Measurements from ENCODE around the gene CMIP.

CMIP gene

DNA sequence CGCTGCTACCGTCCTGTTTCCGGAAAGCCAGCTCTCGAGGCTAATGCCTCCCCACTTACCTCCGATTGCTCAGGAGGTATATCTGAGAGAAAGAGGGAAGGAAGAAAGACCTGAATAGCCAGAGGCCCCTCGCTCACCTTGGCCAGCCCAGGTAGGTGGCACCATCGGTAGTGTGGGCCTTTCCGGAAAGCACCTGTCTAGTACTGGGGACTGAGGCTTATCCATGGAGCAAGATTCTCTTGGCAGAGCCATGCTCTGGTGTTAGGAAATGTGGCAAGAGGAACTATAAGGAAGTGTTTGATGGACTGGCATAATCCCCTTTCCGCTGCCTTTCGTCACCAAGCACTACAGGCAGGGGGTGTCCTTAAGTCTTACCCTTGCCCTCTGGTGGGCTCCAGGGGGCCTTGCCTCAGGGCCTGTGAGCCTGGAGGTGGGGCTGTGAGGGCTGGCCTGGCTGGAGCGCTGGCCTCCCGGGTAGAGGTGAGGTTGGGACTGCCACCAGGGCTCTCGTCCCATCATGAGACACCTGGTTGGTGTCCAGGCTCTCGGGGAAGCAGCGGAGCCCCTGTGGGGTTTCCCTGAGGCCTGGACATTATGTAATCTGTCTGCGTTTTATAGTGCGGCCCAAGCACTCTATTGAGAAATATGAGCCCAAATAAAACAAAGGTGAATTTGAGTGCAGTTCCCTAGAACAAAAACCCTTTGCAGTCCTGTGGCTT lies 2.9 kb downstream of the CMIP start:
- no peak for DNase-seq (ENCODE audit: low read depth in 2 of 2)

DNA sequence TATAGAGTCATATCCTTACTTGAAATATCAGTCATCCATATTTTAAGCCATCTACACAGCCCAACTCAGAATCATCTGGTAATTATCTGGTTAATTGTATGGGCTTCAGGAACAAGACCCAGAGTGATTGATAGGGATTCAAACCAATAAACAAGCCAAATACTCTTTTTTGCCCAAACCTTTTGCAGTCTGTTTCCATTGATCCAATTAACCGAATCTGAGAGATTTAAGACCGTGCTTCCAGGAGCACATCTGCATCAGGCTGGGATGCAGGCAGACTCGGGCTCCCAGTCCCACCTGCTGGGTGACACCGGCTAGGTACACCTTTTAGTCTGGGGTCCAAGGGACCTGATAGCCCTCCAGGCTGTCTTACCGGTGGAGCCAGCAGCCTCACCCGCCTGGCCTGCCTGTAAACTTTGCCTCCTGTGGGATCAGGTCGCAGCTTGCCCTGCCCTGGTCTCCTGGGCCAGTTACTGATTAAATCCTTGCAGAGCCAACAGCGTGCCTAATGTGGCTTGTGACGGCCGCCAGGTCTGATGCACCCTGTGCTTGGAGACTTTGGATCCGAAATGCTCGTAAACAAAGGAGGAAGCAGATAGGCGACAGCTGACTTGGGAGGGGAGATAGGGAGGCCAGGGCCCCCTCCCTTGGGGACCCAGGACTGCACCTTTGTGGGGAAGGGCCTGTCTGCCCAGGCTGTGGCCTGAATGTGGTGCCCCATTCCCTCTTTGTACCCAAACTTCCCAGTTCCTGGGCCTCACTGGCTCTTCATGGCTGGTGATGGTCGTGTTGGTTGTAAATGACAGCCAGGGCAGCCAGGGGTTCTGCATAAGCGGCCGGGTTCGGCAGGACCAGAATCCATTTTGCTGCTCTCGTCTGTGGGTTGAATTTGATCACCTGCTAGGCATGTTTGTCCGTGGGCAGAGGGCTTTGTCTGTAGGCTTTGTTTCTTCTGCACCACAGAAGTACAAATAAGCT lies 3.8 kb downstream of the CMIP start:
- no peak for DNase-seq (ENCODE audit: low read depth in 2 of 2)

DNA sequence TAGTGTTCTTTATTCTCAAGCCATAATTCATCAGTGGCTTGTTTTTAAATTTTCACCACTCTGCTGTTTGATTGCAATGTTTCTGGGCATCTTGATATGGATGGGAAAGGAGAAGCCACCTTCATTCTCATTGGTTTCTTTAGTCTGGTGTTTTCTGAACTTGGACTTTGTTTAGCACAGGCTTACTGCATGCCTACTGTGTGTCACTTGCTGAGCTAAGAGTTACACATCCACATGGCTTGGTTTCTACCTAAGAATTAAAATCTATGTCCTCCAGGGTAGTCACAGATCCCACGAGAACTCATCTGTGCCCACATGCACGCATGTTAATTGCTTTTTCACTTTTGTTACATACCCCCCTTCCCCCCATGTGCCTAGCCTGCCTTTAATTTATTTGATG lies 4.6 kb downstream of the CMIP start:
- no peak for DNase-seq (ENCODE audit: low read depth in 2 of 2)

DNA sequence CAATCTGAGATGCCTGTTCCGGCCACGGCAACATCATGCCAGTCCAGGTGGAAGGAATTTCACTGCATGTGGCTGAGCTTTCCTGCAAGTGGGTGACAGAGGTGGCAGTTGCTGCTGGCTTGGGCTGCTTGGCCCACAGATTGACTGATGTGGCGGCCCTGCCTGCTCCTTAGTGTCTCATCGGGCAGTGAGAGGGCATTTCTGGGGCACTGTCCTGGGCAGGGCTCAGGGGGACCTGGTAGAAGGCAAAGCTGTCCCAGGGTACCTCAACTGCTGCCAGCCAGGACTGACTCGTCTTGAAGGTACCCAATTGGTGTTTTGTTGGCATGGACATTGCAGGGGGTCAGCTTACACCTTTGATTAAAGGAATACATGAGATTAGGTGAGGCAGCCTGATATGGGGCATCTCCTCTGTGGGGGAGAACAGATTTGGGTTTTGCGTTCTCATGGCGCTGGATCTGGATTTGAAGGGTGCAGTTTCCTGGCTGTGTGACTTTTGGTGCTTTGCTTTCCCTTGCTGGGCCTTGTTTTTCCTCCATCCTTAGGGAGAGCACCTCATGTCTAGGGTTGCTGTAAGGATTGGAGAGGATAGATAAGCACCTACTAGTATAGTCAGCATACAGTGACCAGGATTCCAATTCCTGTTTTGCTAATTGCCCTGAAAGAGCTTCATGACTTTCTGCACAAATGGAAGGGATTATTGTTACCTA lies 5.4 kb downstream of the CMIP start:
- DNase-seq (ENCODE audit: low read depth in 2 of 2): no peak

DNA sequence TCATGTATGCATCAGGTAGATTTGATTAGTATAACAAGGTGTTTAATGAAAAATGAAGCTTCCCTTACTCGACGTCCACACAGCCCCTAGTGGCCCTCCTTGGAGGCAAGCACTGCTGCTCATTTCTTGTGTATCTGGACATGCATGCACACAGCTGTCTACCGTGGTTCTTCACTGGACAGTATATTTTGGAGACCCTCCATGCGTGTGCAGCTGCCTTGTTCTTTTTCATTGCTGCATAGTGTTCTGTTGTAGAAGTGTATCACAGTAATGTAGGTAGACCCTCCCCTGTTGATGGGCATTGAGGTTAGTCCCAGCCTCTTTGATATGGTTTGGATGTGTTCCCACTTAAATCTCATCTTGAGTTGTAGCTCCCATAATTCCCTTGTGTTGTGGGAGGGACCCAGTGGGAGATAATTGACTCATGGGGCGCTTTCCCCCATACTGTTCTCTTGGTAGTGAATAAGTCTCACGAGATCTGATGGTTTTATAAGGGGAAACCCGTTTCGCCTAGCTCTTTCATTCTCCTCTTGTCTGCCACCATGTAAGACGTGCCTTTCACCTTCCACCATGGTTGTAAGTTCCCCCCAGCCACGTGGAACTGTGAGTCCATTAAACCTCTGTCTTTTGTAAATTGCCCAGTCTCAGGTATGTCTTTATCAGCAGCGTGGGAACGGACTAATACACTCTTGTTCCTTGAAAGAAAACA lies 6.3 kb downstream of the CMIP start:
- no peak for DNase-seq (ENCODE audit: low read depth in 2 of 2)

DNA sequence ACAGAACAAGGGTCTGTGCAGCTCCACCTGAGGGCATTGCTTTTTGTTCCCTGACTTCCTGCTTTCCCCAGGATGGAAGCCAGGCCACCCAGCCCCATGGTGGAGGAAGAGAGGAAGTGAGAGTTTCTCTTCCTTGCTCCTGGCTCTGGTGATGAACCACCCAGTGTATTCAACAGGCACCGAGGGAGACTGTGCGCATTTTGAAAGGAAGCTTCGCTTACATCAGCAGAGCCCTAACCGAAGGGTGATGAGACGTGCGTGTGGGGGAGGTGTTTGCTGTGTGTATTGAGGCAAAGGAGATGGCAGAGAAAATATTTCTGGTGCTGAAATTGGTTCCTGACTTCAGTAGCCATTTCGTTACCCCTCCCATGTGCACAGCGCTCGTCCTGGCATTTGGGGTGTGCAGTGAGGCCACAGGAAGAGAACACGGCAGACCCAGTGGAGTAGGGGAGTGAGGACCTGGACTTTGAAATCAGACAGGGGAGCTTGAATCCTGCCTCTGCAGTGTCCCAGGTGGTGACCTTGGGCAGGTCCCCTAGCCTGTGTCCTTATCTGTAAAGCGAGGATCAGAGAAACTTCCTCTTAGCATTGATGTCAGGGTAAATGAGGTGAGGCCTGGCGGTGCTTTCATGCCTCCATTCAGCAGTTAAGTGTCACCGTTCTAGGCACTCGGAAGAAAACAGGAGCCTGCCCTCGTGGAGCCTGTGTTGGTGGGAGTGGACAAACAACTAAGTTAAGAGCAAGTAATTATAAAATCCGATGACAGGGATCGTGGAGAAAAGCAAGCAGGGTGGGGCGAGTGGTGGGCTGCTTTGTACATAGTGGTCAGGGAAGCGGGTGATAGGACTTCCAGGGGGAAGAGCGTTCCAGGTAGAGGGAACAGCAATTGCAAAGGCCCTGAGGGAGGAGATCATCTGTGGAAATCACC lies 7.4 kb downstream of the CMIP start:
- no peak for DNase-seq (ENCODE audit: low read depth in 2 of 2)

DNA sequence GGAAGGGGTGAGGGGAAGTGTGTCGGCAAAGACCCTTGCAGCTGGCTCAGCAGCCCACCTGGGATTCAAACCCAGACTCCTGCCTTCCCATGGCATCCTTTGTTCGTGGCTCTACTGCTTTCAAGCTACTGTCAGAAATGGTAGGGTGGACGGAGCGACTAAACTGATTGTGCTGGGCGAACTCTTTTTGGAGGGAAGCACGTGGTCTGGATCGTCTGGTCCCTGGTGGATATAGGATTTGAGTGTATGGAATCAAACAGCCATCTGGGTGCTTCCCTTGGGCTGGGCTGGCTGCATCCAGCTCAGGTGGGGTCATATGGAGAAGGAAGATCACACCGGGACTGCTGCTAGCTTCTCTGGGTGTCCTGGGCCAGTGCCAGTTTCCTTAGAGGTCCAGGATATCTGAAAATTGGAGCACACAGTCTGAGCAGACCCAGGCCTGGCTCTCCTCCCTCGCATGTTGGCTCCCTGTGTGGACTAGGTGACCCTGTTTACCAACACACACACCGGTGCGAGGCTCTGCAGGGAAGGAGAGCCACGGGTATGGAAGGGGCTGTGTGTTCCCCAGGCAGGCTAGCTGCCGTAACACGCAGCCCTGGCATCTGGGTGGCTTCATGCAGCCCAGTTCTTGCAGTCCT lies 8.6 kb downstream of the CMIP start:
- no peak for DNase-seq (ENCODE audit: low read depth in 2 of 2)

DNA sequence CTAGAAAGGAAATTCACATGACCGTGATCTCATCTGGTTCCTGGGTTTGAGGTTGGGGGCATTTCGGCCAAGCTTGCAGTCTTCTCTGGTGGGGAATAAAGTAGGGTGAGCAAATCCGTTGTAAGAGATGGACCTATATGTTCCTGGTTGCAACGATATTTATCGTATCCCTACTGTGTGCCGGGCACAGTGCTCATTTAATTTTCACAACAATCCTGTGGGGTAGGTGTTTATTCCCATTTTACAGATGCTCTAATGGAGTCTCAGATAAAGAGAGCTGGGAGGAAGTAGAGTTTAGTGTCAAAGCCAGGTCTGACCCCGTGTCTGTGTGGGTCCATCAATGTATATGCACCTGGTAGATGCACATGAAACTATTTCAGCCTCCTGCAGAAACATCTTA lies 9.4 kb downstream of the CMIP start:
- no peak for DNase-seq (ENCODE audit: low read depth in 2 of 2)

DNA sequence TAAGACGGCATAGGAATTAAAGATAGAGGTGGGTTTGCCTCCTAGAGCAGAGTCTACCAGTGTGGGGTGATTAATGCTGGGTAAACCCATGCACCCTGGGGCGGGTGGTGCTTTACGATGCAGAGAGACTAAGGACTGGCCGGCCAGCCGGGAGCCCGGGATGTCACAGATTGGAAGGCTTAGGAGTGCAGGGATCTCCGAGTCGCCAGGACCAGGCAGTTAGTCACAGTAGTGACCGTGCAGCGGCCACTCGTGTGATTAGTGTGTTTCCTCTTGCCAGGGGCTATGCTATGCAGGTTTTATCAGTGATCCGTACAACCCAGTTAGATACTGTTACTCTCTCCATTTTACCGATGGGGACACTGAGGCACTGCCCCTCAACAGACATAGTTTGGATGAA lies 10.4 kb downstream of the CMIP start:
- no peak for DNase-seq (ENCODE audit: low read depth in 2 of 2)

DNA sequence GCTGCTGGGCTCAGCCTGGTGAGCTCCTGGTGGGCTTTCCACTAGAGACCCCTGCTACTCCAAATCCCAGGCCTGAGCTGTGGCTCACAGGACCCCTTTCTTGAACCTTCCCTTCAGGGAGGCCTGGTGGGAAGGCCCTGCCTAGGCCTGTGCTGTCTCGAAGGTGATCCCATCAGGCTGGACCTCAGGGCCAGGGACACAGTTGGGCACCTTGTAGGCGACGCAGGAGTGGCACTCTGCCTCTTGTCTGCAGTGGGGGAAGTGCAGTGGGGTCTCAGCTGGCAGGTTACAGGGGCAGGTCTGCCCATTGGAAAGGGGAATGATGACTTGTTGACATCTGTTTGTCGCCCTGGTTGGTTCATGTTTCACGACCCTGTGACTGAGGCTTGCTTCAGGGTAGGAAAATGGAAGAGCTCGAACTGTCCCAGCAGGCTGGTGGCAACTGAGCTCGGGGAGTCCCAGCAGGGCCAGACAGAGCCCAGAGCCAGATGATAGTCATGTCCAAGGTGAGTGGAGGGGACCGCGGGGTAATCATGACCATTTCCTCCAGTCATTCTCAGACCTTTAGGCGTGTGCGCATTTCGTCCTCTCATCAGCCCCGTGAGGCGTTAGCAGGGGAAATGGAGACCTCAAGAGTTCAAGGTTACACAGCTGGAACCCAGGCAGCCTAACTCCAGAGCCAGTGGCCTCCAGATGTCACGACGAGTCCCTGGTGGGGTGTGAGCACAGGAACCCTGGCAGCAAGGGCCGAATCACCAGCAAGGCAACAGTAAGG lies 11.3 kb downstream of the CMIP start:
- no peak for DNase-seq (ENCODE audit: low read depth in 2 of 2)

DNA sequence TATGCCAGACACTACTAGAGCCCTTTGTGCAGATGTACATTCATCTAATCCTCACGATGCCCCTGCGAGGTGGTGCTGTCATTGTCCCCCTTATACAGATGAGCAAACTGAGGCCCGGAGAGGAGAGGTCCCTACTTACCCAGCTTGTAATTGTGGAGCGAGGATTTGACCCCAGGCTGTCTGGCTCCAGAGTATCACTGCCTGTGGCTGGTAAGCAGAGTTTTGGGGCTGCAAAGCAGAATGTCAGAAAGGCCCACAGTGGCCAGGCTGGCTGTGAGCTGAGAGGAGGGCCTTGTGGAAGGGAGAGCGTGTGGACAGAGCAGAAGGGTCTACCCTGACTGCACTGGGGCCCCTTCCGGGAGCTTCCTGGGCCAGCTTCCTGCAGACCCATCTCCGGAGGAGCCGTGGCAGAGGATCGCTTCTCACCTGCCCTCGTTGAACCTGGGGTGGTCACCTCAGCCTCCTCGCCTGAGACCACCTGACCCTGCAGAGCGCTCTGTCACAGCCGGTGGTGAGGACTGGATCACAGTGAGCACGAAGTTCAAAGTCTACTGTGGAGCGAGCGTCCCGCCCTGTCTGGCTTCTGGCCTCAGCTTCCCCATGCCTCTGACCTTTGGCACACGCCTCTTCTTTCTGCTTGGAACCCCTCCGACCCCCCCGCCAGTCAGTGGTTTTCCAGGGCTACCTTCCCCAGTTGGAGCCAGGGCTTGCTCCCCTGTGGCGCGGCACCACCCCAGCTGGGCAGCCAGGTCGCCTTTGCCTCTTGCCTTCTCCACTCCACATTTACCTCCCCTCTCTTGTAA lies 12.1 kb downstream of the CMIP start:
- no peak for DNase-seq (ENCODE audit: low read depth in 2 of 2)

DNA sequence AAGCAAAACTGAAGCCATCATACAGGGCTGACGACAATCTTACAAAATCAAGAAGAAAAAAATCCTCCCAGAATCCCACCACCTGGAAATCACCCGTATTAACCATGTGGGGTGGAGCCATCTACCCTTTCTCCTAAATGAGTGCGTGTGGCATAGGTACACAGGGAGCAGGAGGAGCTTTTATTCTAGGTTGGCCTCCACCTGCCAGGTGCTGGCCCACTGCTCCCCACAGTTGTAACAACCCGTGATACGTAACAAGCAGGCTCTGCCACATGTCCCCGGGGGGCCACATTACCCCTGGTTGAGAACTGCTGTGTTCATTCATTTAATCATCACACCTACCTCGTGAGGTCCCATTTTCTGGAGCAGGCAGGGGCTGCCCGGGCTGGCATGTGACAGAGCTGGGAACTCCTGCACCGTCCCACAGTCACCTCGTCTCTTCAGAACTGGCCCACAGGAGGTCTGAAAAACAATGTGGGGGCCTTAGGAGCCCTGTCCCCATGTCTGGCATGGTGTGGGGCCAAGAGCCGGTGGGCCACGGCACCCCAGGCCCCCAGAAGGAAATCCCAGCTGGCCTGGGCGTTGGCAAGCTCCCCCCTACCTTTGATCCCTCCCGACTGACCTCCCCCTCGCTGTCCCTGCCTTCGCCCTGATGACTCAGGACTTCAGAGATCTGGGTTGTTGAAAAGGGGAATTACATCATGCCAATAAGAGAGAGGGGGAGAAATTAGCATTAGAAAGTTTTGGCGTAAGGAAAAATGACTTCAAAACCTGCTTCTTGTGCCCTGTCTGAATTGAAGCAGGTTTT lies 12.9 kb downstream of the CMIP start:
- no peak for DNase-seq (ENCODE audit: low read depth in 2 of 2)

DNA sequence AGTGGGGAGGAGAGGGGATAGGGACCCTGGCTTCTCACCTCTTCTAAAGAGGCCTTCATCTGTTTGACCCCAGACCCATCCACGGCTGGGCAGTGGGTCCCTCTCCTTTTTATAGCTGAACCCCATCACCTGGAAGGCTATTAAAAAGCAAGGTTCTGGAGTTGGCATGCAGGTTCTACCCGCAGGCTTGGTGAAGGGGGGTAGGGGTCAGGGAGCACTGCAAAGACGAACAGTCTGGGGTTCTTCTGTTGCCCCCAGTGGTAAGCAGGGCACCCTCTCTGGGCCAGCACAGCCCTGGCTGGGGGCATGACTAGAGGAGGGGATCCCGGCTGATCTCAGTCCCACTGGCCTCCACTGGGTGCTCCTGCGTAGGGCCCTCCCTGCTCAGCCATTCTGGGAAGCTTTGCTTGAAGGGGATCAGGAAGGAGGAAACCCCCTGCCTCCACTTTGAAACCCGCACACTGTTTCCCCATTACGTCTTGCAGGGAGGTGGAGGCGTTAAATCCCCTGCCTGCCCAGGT lies 13.6 kb downstream of the CMIP start:
- DNase-seq (ENCODE audit: low read depth in 2 of 2): no peak

DNA sequence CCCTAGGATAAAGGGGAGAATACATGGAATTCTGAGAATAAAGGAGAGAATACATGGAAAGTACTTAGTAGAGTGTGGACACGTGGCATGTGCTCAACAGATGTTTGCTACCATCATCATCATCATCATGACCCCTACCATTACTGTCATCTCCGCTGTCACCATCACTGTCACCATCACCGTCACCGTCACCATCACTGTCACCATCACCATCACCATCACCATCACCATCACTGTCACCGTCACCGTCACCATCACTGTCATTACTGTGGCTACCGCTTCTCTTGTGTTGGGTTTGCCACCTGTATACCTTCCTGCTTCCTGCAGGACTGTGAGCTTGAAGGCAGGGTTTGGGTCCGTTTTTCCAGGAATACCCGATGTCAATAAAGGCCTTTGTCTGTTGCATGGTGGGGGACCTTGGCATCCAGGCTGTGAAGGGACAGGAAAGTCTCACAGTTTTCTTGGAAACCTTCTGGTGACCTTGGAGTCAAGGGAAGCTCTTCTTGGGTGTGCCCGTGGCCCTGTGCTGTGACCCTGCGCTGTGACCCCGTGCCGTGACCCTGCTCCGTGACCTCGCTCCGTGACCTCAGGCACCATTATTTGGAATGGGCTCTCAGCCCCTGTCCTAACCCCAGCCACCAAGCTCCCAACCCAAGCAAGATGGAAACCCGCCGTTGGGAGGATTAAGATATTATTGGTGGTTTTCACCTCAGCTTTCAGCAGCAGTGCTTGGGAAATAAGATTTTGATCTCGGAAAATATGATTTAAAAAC lies 14.4 kb downstream of the CMIP start:
- DNase-seq (ENCODE audit: low read depth in 2 of 2): no peak

DNA sequence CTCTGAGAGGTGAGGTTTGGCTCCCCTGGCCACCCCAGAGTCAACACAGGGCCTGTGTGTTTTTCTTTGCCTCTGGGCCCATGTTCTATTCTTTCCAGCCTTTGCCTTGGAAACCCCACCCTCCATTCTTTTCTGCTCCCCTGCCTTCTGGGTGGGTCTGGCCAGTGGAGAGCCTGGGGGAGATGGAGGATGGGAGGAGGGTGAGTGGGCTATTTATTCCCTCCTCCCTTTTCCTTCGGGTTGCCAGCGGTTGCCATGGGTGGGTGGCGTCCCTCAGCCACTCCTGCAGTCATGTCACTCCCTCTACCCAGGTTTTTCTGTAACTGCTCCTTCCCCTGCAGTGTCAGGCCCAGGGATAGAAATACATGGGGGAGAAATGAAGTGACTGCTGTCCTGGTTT lies 15.5 kb downstream of the CMIP start:
- no peak for DNase-seq (ENCODE audit: low read depth in 2 of 2)

DNA sequence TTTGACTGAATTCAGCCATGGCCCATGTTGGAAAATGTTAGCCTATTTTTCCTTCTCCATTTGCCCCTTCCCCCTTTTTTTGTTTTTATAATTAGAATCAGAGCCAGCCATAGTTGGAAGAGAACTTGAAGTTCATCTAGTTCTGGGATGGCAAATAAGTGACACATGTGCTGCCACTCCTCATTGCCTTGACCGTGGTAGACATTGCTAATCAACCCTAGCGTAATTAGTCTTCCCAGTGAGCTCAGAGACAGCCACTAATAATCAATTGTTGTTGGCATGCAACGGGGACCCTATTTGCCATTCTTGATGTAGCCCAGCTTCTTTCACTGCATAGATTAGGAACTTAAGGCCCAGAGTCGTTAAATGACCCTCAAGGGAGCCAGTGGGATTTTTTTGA lies 16.6 kb downstream of the CMIP start:
- no peak for DNase-seq (ENCODE audit: low read depth in 2 of 2)

DNA sequence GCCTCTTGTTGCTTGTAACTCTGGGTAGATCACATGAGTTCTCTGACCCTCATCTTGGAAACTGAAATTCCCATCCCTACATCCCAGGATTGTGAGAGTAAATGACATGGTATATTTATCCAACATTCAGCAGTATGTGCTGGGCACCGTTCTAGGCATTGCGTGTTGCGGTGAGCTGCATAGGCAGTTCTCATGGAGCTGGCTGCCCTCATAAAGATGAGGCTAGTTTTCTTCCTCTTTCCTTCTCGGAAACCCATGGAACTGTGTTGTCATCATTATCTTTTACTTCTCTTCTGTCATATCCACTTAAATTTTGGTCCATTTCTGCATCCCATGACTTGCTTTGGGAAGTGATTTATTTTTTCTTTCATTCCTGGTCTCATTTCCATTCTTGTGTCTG lies 17.2 kb downstream of the CMIP start:
- DNase-seq (ENCODE audit: low read depth in 2 of 2): no peak
